Measurements from ENCODE around the gene CDC37.
"Not testable (repeated sequence)": the region's sequence is repeated elsewhere in the genome, so short reads cannot be mapped to it uniquely, and the experiment has no call there.

Gene CDC37

GRCh38 chr19:10419646-10420443 lies 16.5 kb upstream of the CDC37 start:
- peak; percentile 51 to 81 for DNase-seq

DNA sequence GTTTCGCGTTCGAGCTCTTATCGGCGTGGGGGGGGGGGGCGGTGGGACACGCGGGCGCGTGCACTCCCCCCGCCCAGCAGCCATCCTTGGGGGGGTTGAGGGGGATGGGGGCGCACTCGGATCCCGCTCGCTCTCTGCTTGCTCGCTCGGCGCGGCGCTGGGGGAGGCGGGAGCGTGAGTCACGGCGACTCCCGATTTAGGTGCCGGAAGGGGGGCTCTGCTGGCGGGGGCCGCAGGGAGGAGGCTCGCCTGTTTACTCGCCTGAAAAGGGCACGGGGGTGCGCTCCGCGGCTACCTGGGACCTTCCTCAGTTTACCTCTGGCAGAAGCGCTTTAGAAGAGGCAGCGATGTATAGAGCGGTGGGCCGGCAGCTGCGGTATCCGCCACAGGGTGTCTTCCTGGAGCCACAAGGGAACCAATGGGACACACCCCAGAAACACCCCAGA lies 15.9 kb upstream of the CDC37 start:
- DNase-seq: no peak

GRCh38 chr19:10418485-10419199 lies 15.3 kb upstream of the CDC37 start:
- DNase-seq: no peak

DNA sequence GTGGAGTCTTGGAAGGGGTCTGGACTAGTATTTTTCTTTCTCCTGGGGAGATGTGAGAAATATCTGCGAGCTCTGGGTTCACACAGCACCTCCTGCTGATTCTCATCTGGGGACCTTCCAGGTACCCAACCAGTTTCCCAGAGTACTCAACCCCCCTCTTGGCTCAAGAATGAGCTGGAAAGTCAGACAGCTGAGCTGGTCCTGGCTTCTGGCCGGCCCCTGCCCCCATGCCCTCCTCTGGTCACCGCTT lies 14.8 kb upstream of the CDC37 start:
- DNase-seq: no peak

DNA sequence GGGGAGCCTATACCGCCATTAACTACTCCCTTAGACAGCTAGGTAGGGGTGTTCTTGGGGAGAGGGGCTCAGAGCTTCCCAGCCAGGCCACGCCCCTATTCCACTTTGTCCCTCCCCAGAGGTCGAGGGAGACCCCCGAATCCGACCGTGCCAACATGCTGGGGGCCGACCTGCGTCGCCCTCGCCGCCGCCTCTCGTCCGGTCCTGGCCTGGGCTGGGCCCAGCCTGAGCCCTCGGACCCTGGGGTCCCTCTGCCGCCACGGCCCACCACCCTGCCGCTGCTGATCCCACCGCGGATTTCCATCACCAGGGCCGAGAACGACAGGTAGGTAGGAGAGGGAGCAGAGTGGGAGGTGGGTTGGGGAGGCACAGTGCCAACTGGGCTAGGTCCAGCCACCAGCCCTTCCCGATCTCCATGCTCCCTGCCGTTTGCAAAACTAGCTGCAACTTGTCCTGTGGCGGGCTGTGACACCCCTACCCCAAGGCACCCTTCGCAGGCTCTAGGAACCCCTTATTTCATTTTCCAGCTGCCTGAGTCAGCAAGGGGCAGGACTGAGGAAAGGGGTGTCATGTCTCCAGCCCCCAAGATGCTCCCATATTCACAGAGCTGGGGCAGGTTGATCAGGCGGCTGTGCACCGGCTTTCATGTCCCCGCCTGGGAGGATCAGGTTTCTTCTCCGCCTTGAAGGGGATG lies 14.3 kb upstream of the CDC37 start:
- DNase-seq: no peak

DNA sequence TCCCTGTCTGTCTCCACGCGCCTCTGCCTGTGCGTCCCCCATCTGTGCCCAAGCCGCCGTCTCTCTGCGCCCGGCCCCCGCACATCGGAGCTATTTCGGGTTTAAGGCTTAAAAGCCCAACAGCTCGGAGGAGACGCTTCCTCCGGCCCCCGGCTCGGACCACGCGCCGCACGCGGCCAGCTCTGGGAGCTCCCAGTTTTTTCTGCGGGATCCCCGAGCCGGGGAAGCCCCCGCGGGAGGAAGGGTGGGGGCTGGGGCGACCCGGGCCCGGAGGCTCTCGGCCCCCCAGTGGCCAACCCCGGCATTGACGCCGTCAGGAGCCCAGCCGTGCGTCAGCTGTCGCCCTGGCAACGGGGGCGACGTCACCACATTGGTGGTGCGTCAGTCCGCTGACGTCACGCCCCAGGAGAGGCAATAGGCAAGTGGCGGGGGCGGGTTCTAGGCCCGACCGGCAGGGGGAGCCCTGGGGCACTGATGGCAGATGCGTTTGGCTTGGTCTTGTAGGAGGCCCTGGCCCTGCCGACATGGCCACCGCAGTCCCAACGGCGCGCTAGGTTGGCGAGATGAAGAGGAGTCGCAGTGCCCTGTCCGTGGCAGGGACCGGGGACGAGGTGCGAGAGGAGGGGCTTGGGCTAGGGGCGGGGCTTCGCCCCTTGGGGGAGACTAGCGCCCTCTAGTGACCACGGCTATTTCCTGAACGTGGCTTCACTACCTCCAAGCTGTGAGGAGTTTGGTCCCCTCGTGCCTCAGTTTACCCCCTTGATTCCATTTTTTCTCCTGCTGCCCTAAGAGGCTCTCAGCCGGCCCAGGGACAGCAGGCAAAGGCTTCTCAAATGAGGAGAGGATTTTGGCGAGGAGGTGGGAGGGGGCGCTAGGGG lies 13.3 kb upstream of the CDC37 start:
- peak; percentile 91 to 95 for DNase-seq

GRCh38 chr19:10416083-10416379 lies 12.7 kb upstream of the CDC37 start:
- DNase-seq: no peak

GRCh38 chr19:10412257-10412977 lies 9.1 kb upstream of the CDC37 start:
- DNase-seq: peak in 1 of 2 donors; percentile 52

GRCh38 chr19:10411224-10411623 lies 7.9 kb upstream of the CDC37 start:
- not testable (repeated sequence) for DNase-seq

DNA sequence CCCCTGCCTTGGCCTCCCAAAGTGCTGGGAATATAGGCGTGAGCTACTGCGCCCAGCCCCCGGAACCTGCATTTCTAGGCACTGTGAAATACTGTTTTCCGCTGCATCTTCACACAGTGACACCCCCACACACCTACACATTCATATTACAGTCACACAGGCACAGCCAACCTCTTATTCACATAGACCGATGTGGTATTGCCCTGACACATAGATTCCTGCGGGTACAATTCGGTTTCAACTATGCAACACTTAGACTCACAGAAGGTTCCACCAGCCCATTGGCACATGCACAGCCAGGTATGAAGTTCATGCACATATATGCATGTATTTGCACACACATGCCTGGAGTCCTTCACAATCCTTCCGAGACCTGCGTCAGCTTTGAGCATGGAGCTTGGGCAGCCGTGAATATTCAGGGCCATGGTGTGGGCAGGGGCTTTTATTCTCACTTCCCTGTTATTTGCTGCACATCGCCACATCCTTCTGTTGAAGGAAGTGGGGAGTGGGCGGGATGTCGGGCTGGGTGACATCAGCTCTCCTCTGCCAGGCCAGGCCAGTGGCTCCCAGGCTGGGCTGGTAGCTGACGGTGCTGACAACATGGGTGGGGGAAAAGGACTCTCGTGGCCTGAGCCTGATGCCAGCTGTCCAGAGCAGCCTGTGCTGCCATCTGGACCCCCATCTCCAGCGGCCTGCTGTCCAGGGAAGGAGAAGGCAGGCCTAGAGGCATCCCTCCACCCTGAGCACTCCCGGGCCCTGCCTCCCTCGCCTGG lies 5.4 kb upstream of the CDC37 start:
- DNase-seq: peak; percentile 96 to 99

GRCh38 chr19:10407096-10407495 lies 3.8 kb upstream of the CDC37 start:
- DNase-seq: peak in 1 of 2 donors; percentile 56

GRCh38 chr19:10406191-10406590 lies 2.8 kb upstream of the CDC37 start:
- peak in 1 of 2 donors; percentile 45 for DNase-seq

- DNase-seq: peak; percentile 74 to 90
Measured at GRCh38 chr19:10404888-10405820, 1.8 kb upstream of the CDC37 start.

- DNase-seq: peak; percentile 41 to 63
Measured at GRCh38 chr19:10402441-10403038, 802 bp downstream of the CDC37 start.

- no peak for DNase-seq
Measured at GRCh38 chr19:10399878-10400277, 3.5 kb downstream of the CDC37 start.

GRCh38 chr19:10399340-10399739 lies 4.0 kb downstream of the CDC37 start:
- not testable (repeated sequence) for DNase-seq

DNA sequence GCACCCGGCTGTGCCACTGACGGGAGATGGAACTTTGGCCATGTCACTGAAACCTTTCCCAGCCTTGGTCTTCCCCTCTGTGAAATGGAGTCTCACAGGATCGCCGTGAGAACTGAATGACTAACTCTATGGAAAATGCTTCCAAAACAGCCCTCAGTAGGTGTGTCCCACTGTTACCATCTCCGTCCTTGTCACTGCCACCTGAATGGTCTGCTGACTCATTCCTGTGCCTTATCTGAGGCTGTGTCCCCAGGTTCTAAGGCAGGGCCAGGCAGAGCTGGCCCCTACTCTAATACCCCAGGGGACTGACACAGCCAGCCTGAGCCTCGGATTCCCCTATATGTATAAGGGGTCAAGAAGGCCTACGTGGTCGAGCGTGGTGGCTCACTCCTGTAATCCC lies 4.5 kb downstream of the CDC37 start:
- DNase-seq: no peak

- no peak for DNase-seq
Measured at GRCh38 chr19:10395917-10396316, 7.4 kb downstream of the CDC37 start.

- DNase-seq: no peak
Measured at GRCh38 chr19:10395436-10395835, 7.9 kb downstream of the CDC37 start.

- no peak for DNase-seq
Measured at GRCh38 chr19:10395003-10395402, 8.3 kb downstream of the CDC37 start.

Measured in inflammatory macrophage (primary cell).